SU-DHL-6 (cell line): ENCODE results near the gene S100P.

Experiments
- CTCF ChIP-seq: fragments of 200-600 bp; sonication (generic); IDR thresholded peaks from one replicate; pipeline ENCODE4 v1.5.1; 2017; ENCODE audit warnings: antibody characterized with exemption, mild to moderate bottlenecking, low read length, moderate library complexity; ENCODE audit not compliant: insufficient read depth, poor library complexity, severe bottlenecking
- EZH2phosphoT487 ChIP-seq: fragments of 200-600 bp; sonication (generic), shearing (Covaris generic); conservative IDR thresholded peaks from 2 replicates; pipeline ENCODE4 v1.6.1; 2018; ENCODE audit warnings: mild to moderate bottlenecking, antibody characterized with exemption, low read length, moderate library complexity, mixed read lengths

GRCh38 chr4:6740347-6740746 lies 46.7 kb downstream of the S100P start:
- TF ChIP-seq CTCF (no peak), EZH2phosphoT487 (no peak)
